Activated CD4-positive, alpha-beta T cell treated with anti-CD3 and anti-CD28 coated beads, Interleukin-2, amount 10 ng/mL, durations not matched to agents 7 days and 5 days (primary cell): ENCODE measurements around the gene MTHFR. TPM values are rescaled to one million over a fixed set of nuclear protein-coding genes. Genes with fewer than 3 reads are reported as not detected.
A peak's percentile ranks its signal among the peaks of the same experiment; 100 is the strongest.

ENCODE experiments used
- CTCF ChIA-PET: fragments of 350-600 bp; sonication (Branson Sonifier 250); formaldehyde crosslinking; loops from one replicate; lab custom pipeline; 2021; ENCODE audit warnings: antibody characterized with exemption; lab: Charles Lee
- POLR2A ChIA-PET: fragments of 350-600 bp; sonication (Branson Sonifier 250); formaldehyde crosslinking; loops from one replicate; lab custom pipeline; 2021; ENCODE audit warnings: antibody characterized with exemption; lab: Charles Lee
- DNase-seq: peaks from one replicate; pipeline ENCODE4 v3.0.0-alpha.2; 2020
- H3K27ac Mint-ChIP-seq: one replicate; pipeline ENCODE4 v1.8.0; 2021; ENCODE audit warnings: mild to moderate bottlenecking, moderate library complexity, mixed read lengths
- H3K27me3 Mint-ChIP-seq: one replicate; pipeline ENCODE4 v1.8.0; 2021; ENCODE audit warnings: mixed read lengths
- H3K36me3 Mint-ChIP-seq: one replicate; pipeline ENCODE4 v1.8.0; 2021; ENCODE audit warnings: low read depth, mixed read lengths
- H3K4me1 Mint-ChIP-seq: one replicate; pipeline ENCODE4 v1.8.0; 2021; ENCODE audit warnings: mixed read lengths
- H3K4me3 Mint-ChIP-seq: one replicate; pipeline ENCODE4 v1.8.0; 2021; ENCODE audit warnings: mild to moderate bottlenecking, moderate library complexity, mixed read lengths
- H3K9me3 Mint-ChIP-seq: one replicate; pipeline ENCODE4 v1.8.0; 2021; ENCODE audit warnings: mixed read lengths
- total RNA-seq, 2 experiments: library from RNA; stranded (reverse); gene quantifications; one replicate each; pipeline ENCODE4 v1.2.3, GENCODE V29; 2021

The MTHFR gene
- total RNA-seq, 2 experiments from 2014 or later, result 23.8 to 29.0 TPM

- ChIA-PET POLR2A (no interaction called here), CTCF (interaction anchor here (1.4 to 1.8 kb wide), 2 partner anchors 86 to 101 kb away, joined by 4 to 5 read pairs; partner anchors contain the start of gene FBXO6)
- Mint-ChIP-seq H3K36me3 (peaks cover 17% of the 10 kb centered on the region), H3K4me3 (no peak overlapping the region), H3K27ac (no peak overlapping the region), H3K27me3 (no peaks in the 10 kb centered on the region), H3K4me1 (peaks cover 28% of the 10 kb centered on the region), H3K9me3 (no peaks in the 10 kb centered on the region)
- DNase-seq, result no peak
Measured at GRCh38 chr1:11749996-11750395, 55.8 kb downstream of the MTHFR start.

- Mint-ChIP-seq H3K4me3 (peak overlapping the region; percentile 45), H3K9me3 (no peaks in the 10 kb centered on the region), H3K36me3 (peaks cover 17% of the 10 kb centered on the region), H3K27ac (peak overlapping the region; percentile 95), H3K4me1 (peaks cover 31% of the 10 kb centered on the region), H3K27me3 (no peaks in the 10 kb centered on the region)
- DNase-seq, result peak; percentile 86
- POLR2A ChIA-PET, result no interaction called here
- CTCF ChIA-PET, result interaction anchor here (0.5 to 1.8 kb wide), 3 partner anchors 85 to 604 kb away, joined by 4 to 5 read pairs (median 4); partner anchors contain the start of gene FBXO6
Measured at GRCh38 chr1:11749203-11749689, 56.5 kb downstream of the MTHFR start.

GRCh38 chr1:11748294-11749202, 57.2 kb downstream of the MTHFR start:
- POLR2A ChIA-PET, result no interaction called here
- peaks cover 17% of the 10 kb centered on the region for H3K36me3 Mint-ChIP-seq
- H3K9me3 Mint-ChIP-seq, result no peaks in the 10 kb centered on the region
- H3K27me3 Mint-ChIP-seq, result no peaks in the 10 kb centered on the region
- peak overlapping the region; percentile 95 for H3K27ac Mint-ChIP-seq
- H3K4me3 Mint-ChIP-seq, result peak overlapping the region; percentile 45
- H3K4me1 Mint-ChIP-seq, result peaks cover 31% of the 10 kb centered on the region
- no peak for DNase-seq
- CTCF ChIA-PET, result interaction anchor here (0.6 to 1.8 kb wide), 2 partner anchors 100 to 473 kb away, joined by 3 to 5 read pairs; no protein-coding TSS in a partner anchor

- POLR2A ChIA-PET, result no interaction called here
- no peak overlapping the region for H3K27ac Mint-ChIP-seq
- H3K27me3 Mint-ChIP-seq, result peaks cover 4% of the 10 kb centered on the region
- H3K36me3 Mint-ChIP-seq, result peaks cover 26% of the 10 kb centered on the region
- DNase-seq, result no peak
- CTCF ChIA-PET, result no interaction called here
- H3K9me3 Mint-ChIP-seq, result no peaks in the 10 kb centered on the region
- no peak overlapping the region for H3K4me3 Mint-ChIP-seq
- peaks cover 39% of the 10 kb centered on the region for H3K4me1 Mint-ChIP-seq
Measured at GRCh38 chr1:11746795-11747487, 58.8 kb downstream of the MTHFR start.

- POLR2A ChIA-PET, result no interaction called here
- peaks cover 47% of the 10 kb centered on the region for H3K4me1 Mint-ChIP-seq
- CTCF ChIA-PET, result interaction anchor here (1.2 kb wide), 1 partner anchor 96 kb away, joined by 4 read pairs; no protein-coding TSS in a partner anchor
Measured at GRCh38 chr1:11746092-11746491, 59.7 kb downstream of the MTHFR start.

GRCh38 chr1:11744287-11744686, 61.5 kb downstream of the MTHFR start:
- H3K36me3 Mint-ChIP-seq, result peaks cover 31% of the 10 kb centered on the region
- H3K27me3 Mint-ChIP-seq, result peaks cover 4% of the 10 kb centered on the region
- no peak overlapping the region for H3K4me3 Mint-ChIP-seq
- ChIA-PET POLR2A (no interaction called here), CTCF (interaction anchor here (1.7 kb wide), 1 partner anchor 94 kb away, joined by 4 read pairs; no protein-coding TSS in a partner anchor)
- DNase-seq, result no peak
- H3K9me3 Mint-ChIP-seq, result no peaks in the 10 kb centered on the region
- peaks cover 65% of the 10 kb centered on the region for H3K4me1 Mint-ChIP-seq
- H3K27ac Mint-ChIP-seq, result no peak overlapping the region

More at GRCh38 chr1:11746092-11746491, 59.7 kb downstream of the MTHFR start:
- H3K27me3 Mint-ChIP-seq, result peaks cover 4% of the 10 kb centered on the region
- peaks cover 27% of the 10 kb centered on the region for H3K36me3 Mint-ChIP-seq
- no peak overlapping the region for H3K4me3 Mint-ChIP-seq
- H3K27ac Mint-ChIP-seq, result no peak overlapping the region
- DNase-seq, result no peak
- no peaks in the 10 kb centered on the region for H3K9me3 Mint-ChIP-seq

- Mint-ChIP-seq H3K36me3 (peaks cover 24% of the 10 kb centered on the region), H3K9me3 (no peaks in the 10 kb centered on the region), H3K27me3 (peaks cover 4% of the 10 kb centered on the region), H3K4me1 (peaks cover 78% of the 10 kb centered on the region), H3K4me3 (no peak overlapping the region), H3K27ac (peak overlapping the region; percentile 31)
- CTCF ChIA-PET, result no interaction called here
- POLR2A ChIA-PET, result interaction anchor here (0.6 kb wide), 1 partner anchor 167 kb away, joined by 3 read pairs; no protein-coding TSS in a partner anchor
- no peak for DNase-seq
Measured at GRCh38 chr1:11741919-11742558, 63.7 kb downstream of the MTHFR start.

- CTCF ChIA-PET, result interaction anchor here (2.0 kb wide), 1 partner anchor 22 kb away, joined by 9 read pairs; no protein-coding TSS in a partner anchor
- peaks cover 20% of the 10 kb centered on the region for H3K36me3 Mint-ChIP-seq
- H3K9me3 Mint-ChIP-seq, result no peaks in the 10 kb centered on the region
- peaks cover 77% of the 10 kb centered on the region for H3K4me1 Mint-ChIP-seq
- H3K4me3 Mint-ChIP-seq, result peak overlapping the region; percentile 53
- POLR2A ChIA-PET, result interaction anchor here (0.6 kb wide), 1 partner anchor 168 kb away, joined by 3 read pairs; no protein-coding TSS in a partner anchor
- peaks cover 4% of the 10 kb centered on the region for H3K27me3 Mint-ChIP-seq
- DNase-seq, result no peak
- H3K27ac Mint-ChIP-seq, result peak overlapping the region; percentile 72
Measured at GRCh38 chr1:11741482-11741881, 64.3 kb downstream of the MTHFR start.

- ChIA-PET POLR2A (no interaction called here), CTCF (interaction anchor here (0.6 to 2.0 kb wide), 4 partner anchors 21 to 90 kb away, joined by 3 to 9 read pairs (median 6); no protein-coding TSS in a partner anchor)
- H3K36me3 Mint-ChIP-seq, result peaks cover 20% of the 10 kb centered on the region
- peaks cover 4% of the 10 kb centered on the region for H3K27me3 Mint-ChIP-seq
- no peaks in the 10 kb centered on the region for H3K9me3 Mint-ChIP-seq
- peaks cover 77% of the 10 kb centered on the region for H3K4me1 Mint-ChIP-seq
- peak overlapping the region; percentile 72 for H3K27ac Mint-ChIP-seq
- peak overlapping the region; percentile 53 for H3K4me3 Mint-ChIP-seq
- peak; percentile 56 for DNase-seq
Measured at GRCh38 chr1:11740258-11741192, 65.2 kb downstream of the MTHFR start.

GRCh38 chr1:11738783-11739182, 67.0 kb downstream of the MTHFR start:
- H3K9me3 Mint-ChIP-seq, result no peaks in the 10 kb centered on the region
- H3K4me1 Mint-ChIP-seq, result peaks cover 75% of the 10 kb centered on the region
- no peak overlapping the region for H3K27ac Mint-ChIP-seq
- ChIA-PET POLR2A (no interaction called here), CTCF (interaction anchor here (1.0 kb wide), 1 partner anchor 74 kb away, joined by 5 read pairs; no protein-coding TSS in a partner anchor)
- peaks cover 4% of the 10 kb centered on the region for H3K27me3 Mint-ChIP-seq
- peaks cover 20% of the 10 kb centered on the region for H3K36me3 Mint-ChIP-seq
- H3K4me3 Mint-ChIP-seq, result no peak overlapping the region
- DNase-seq, result no peak

- POLR2A ChIA-PET, result no interaction called here
- no peaks in the 10 kb centered on the region for H3K9me3 Mint-ChIP-seq
- H3K27me3 Mint-ChIP-seq, result peaks cover 4% of the 10 kb centered on the region
- H3K36me3 Mint-ChIP-seq, result peaks cover 20% of the 10 kb centered on the region
- CTCF ChIA-PET, result interaction anchor here (0.7 to 2.5 kb wide), 3 partner anchors 73 to 84 kb away, joined by 3 to 10 read pairs (median 5); partner anchors contain the start of genes FBXO2 and FBXO44
- no peak overlapping the region for H3K27ac Mint-ChIP-seq
- peaks cover 76% of the 10 kb centered on the region for H3K4me1 Mint-ChIP-seq
- no peak for DNase-seq
- H3K4me3 Mint-ChIP-seq, result peak overlapping the region; percentile 8
Measured at GRCh38 chr1:11738096-11738495, 67.7 kb downstream of the MTHFR start.
